Measurements from ENCODE around the gene ZNF444.
"Not testable (repeated sequence)": the region's sequence is repeated elsewhere in the genome, so short reads cannot be mapped to it uniquely, and the experiment has no call there.

ZNF444 gene

GRCh38 chr19:56191115-56191514 is 50.0 kb downstream of the ZNF444 start:
- no peak for DNase-seq

GRCh38 chr19:56191711-56192110 is 50.6 kb downstream of the ZNF444 start:
- DNase-seq, result no peak

GRCh38 chr19:56193981-56194640 is 53.0 kb downstream of the ZNF444 start:
- DNase-seq, result no peak

- DNase-seq, result not testable (repeated sequence)
Observed at GRCh38 chr19:56197646-56198045, 56.6 kb downstream of the ZNF444 start, which contains the start of gene ZSCAN5B. Gene ZSCAN5B, minus strand, starts transcription at chr19:56197783. Its CDS starts 4,731 bp downstream, at chr19:56193052.

GRCh38 chr19:56199687-56200086 is 58.6 kb downstream of the ZNF444 start:
- DNase-seq, result no peak

- no peak for DNase-seq
Observed at GRCh38 chr19:56201973-56202372, 60.9 kb downstream of the ZNF444 start, which contains the start of gene ZSCAN5C. Gene ZSCAN5C, plus strand, starts transcription at chr19:56202273. Its CDS starts 3,641 bp downstream, at chr19:56205914.

- not testable (repeated sequence) for DNase-seq
Observed at GRCh38 chr19:56207581-56207980, 66.5 kb downstream of the ZNF444 start.

- no peak for DNase-seq
Observed at GRCh38 chr19:56209091-56209490, 68.0 kb downstream of the ZNF444 start.

- DNase-seq, result not testable (repeated sequence)
Observed at GRCh38 chr19:56210036-56210435, 68.9 kb downstream of the ZNF444 start.
